Ascending aorta (tissue), 2 donors: ENCODE measurements around the gene MACF1. TPM values are rescaled to one million over a fixed set of nuclear protein-coding genes. Genes with fewer than 3 reads are reported as not detected.

Experiments
- DNase-seq, 2 donors: peaks; one replicate each; pipeline ENCODE4 v3.0.0-alpha.2; 2019; ENCODE audit warnings: low spot score in 2 of 2
- H3K27ac ChIP-seq, 2 donors: fragments of 200-600 bp; sonication (generic); one replicate each; pipeline ENCODE4 v1.5.1; 2016 to 2017; ENCODE audit warnings: mild to moderate bottlenecking in 1 of 2
- H3K27me3 ChIP-seq: fragments of 200-600 bp; sonication (generic); one replicate; pipeline ENCODE4 v1.5.1; 2017
- H3K36me3 ChIP-seq, 2 donors: fragments of 200-600 bp; sonication (generic); one replicate each; pipeline ENCODE4 v1.5.1; 2016
- H3K4me1 ChIP-seq, 2 donors: fragments of 200-600 bp; sonication (generic); one replicate each; pipeline ENCODE4 v1.5.1; 2016 to 2017; ENCODE audit warnings: mild to moderate bottlenecking in 1 of 2
- H3K4me3 ChIP-seq, 2 donors: fragments of 200-600 bp; sonication (generic); one replicate each; pipeline ENCODE4 v1.5.1; 2016 to 2017; ENCODE audit warnings: mild to moderate bottlenecking in 1 of 2
- H3K9me3 ChIP-seq, 2 donors: fragments of 200-600 bp; sonication (generic); one replicate each; pipeline ENCODE4 v1.5.1; 2016
- intact Hi-C: fragments of 100-400 bp; cut with DNase I; formaldehyde crosslinking; loops from one replicate; pipeline ENCODE4 v1.15.1; 2023
- total RNA-seq: library from RNA; depleted of rRNA; stranded (reverse); fragments of >200 nt; gene quantifications from one replicate; pipeline ENCODE4 v1.1.0, GENCODE V29; 2016
- TF ChIP-seq, protein P1 (sequence below), 3 experiments: fragments of 200-600 bp in 2 of 3; fragments of 450-650 bp in 1 of 3; sonication (generic) in 2 of 3; IDR thresholded peaks; one replicate each; pipeline ENCODE4 v1.5.1; 2016 to 2019; ENCODE audit warnings: antibody characterized with exemption in 3 of 3, mild to moderate bottlenecking in 1 of 3, moderate library complexity in 1 of 3

MACF1 gene
- total RNA-seq, 1 donor from 2014 or later, result 279 TPM

DNA sequence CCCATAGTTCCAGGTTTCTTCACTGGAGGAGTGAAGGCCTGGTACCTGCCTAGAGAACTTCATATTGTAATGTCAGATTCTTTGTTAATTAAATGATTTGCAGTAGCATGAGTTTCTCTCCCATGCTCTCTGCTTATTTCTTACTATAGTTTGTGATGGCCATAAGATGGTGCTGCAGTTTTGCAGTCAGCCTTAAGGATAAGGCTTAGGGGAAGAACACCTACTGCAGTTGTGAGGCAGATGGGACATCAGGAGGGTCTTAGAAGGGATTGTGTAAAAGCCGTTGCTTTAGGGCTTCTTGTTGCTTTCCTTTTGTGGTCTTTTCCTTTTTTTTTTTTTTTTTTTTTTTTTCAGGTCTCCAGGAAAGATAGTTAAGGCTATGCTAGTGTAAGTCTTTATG lies 61.8 kb downstream of the MACF1 start:
- TF ChIP-seq, protein P1, sequence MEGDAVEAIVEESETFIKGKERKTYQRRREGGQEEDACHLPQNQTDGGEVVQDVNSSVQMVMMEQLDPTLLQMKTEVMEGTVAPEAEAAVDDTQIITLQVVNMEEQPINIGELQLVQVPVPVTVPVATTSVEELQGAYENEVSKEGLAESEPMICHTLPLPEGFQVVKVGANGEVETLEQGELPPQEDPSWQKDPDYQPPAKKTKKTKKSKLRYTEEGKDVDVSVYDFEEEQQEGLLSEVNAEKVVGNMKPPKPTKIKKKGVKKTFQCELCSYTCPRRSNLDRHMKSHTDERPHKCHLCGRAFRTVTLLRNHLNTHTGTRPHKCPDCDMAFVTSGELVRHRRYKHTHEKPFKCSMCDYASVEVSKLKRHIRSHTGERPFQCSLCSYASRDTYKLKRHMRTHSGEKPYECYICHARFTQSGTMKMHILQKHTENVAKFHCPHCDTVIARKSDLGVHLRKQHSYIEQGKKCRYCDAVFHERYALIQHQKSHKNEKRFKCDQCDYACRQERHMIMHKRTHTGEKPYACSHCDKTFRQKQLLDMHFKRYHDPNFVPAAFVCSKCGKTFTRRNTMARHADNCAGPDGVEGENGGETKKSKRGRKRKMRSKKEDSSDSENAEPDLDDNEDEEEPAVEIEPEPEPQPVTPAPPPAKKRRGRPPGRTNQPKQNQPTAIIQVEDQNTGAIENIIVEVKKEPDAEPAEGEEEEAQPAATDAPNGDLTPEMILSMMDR (IDR thresholded peaks at IDR 0.05), result no peak
- Histone ChIP-seq H3K27me3 (no peaks in the 10 kb centered on the region), H3K27ac (no peak overlapping the region), H3K36me3 (no peaks in the 10 kb centered on the region), H3K4me1 (peaks cover 11 to 41% of the 10 kb centered on the region in 2 donors), H3K4me3 (no peak overlapping the region), H3K9me3 (no peaks in the 10 kb centered on the region)
- intact Hi-C loops, result no loop called here
- DNase-seq, result no peak

DNA sequence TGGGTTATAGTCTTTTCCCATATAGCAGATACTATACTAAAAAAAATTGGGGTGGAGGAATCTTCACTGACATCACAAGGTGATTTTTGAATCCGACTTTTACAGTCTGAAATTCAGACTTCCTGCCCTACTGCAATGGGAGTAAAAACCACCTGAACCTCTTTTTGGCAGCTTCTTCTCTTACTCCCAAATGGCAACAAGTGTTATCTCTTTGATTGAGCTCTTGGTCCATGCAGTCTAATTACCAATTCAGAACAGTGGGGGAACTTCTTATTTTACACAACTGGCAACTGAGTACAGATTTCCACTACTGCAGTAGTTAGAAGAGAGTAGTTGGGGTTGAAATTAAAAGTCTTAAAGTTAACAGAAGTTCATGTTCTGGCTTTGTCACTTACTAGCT lies 62.3 kb downstream of the MACF1 start:
- DNase-seq, result no peak
- TF ChIP-seq, protein P1 (IDR thresholded peaks at IDR 0.05), result no peak
- Histone ChIP-seq H3K27me3 (no peaks in the 10 kb centered on the region), H3K4me1 (peaks cover 11 to 41% of the 10 kb centered on the region in 2 donors), H3K4me3 (no peak overlapping the region), H3K27ac (no peak overlapping the region), H3K36me3 (no peaks in the 10 kb centered on the region), H3K9me3 (no peaks in the 10 kb centered on the region)
- intact Hi-C loops, result no loop called here

GRCh38 chr1:39268112-39268581 lies 63.7 kb downstream of the MACF1 start:
- peaks cover 11 to 46% of the 10 kb centered on the region in 2 donors for H3K4me1 ChIP-seq
- peak overlapping the region; percentile 46 to 56 for H3K4me3 ChIP-seq
- intact Hi-C loops, result no loop called here
- H3K27me3 ChIP-seq, result no peaks in the 10 kb centered on the region
- no peaks in the 10 kb centered on the region for H3K9me3 ChIP-seq
- H3K27ac ChIP-seq, result peak overlapping the region; percentile 64 to 73
- no peaks in the 10 kb centered on the region for H3K36me3 ChIP-seq
- DNase-seq, result peak in 1 of 2 donors; percentile 70
- TF ChIP-seq, protein P1 (IDR thresholded peaks at IDR 0.05), result no peak

DNA sequence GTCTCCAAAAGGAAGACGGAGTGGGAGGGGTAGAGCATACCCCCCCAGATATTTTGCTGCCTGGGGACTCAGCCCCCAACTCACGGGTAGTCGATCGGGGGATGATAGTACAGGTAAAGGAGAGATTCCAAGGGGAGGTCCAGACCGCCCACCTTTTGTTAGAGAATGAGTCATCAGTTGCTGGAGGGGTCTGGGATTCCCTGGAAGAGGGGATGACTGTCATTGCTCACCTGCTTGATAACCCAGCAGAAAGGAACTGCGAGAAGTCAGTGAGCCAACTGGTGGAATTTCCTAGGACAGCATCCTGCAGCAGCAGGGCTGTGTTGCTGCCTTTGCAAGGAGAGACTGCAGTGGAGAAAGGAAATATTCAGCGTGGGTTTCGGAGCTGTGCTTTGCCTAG lies 64.4 kb downstream of the MACF1 start:
- peaks cover 11 to 46% of the 10 kb centered on the region in 2 donors for H3K4me1 ChIP-seq
- intact Hi-C loops, result no loop called here
- no peak for DNase-seq

DNA sequence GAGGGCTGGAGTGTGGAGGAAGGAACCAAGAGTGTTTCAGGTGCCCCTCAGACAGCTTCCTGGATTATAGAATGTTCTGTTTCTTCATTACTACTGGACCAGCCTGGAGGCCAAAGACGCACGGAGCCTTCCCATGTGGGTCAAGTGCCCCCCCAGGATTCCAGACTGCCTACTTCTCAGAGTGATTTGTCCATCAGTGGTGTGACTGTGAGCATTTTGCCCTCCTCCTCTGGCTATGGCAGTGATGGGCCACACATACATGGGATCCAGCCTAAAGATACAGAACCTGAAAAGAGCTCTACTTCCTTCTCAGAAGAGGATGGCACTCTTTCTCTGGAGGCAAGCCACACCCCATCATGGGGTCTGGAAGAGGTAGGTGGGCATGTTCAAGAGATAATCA lies 64.9 kb downstream of the MACF1 start:
- Histone ChIP-seq H3K36me3 (no peaks in the 10 kb centered on the region), H3K4me1 (peaks cover 11 to 46% of the 10 kb centered on the region in 2 donors), H3K27me3 (no peaks in the 10 kb centered on the region), H3K27ac (peak overlapping the region; percentile 64 to 73), H3K4me3 (peak overlapping the region in 1 of 2 donors; percentile 23), H3K9me3 (no peaks in the 10 kb centered on the region)
- intact Hi-C loops, result no loop called here
- TF ChIP-seq, protein P1 (IDR thresholded peaks at IDR 0.05), result no peak
- DNase-seq, result no peak

More for the DNA sequence above, 64.4 kb downstream of the MACF1 start:
- H3K27ac ChIP-seq, result peak overlapping the region; percentile 64 to 73
- TF ChIP-seq, protein P1 (IDR thresholded peaks at IDR 0.05), result no peak
- H3K4me3 ChIP-seq, result peak overlapping the region; percentile 46 to 56
- H3K9me3 ChIP-seq, result no peaks in the 10 kb centered on the region
- H3K36me3 ChIP-seq, result no peaks in the 10 kb centered on the region
- no peaks in the 10 kb centered on the region for H3K27me3 ChIP-seq
